ENCODE data around the gene CLEC18A.

The CLEC18A gene

DNA sequence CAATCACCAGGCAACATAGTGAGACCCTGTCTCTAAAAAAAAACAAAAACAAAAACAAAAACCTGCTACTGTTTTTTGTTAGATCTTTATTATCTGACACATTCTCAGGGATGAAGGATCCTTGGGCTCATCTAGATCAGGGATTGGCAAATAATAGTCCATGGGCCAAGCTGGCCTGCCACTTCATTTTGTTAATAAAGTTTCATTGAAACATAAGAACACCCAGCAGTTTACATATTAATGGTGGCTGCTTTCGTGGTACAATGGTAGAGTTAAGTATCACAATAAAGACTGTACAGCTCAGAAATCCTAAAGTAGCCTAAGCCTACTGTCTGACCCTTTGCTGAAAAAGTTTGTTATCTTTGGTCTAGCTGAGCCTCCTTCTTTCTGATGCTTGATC is 32.9 kb upstream of the CLEC18A start:
- Histone ChIP-seq H3K4me3 (ENCODE audit: low read depth in 1 of 2, low read length in 2 of 2) (no peak overlapping the region), H3K9me3 (ENCODE audit: low read length) (no peaks in the 10 kb centered on the region), H3K9ac (ENCODE audit: low read length) (no peak overlapping the region), H3K4me1 (ENCODE audit: insufficient read depth, low read length) (peaks cover 4% of the 10 kb centered on the region), H3K27me3 (ENCODE audit: control insufficient read depth in 1 of 2, insufficient read depth in 2 of 2, low read length in 2 of 2) (no peaks in the 10 kb centered on the region), H3K27ac (ENCODE audit: low read depth, low read length) (no peak overlapping the region), H3K36me3 (ENCODE audit: insufficient read depth, low read length) (no peaks in the 10 kb centered on the region)

DNA sequence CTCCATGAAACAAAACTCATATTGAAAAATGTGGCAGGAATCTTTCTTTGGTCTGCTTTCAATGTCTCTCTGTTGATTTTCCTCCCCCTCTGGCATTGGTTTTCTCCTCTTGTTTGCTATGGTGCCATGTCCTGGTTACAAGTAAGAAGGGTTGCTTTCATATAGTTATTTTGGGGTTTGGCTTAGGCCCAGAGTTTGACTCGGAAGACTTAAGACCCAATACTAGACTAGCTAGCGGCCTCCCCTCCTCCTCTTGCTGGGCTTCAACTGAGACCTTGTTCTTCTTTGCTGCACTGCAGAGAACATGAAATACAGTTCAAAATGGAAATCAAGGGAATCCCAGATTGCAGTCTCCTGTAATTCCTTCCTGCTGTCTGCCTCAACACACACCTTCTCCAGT is 30.0 kb upstream of the CLEC18A start:
- H3K4me3 ChIP-seq (ENCODE audit: low read depth in 1 of 2, low read length in 2 of 2), result no peak overlapping the region
- no peak overlapping the region for H3K9ac ChIP-seq (ENCODE audit: low read length)
- H3K27me3 ChIP-seq (ENCODE audit: control insufficient read depth in 1 of 2, insufficient read depth in 2 of 2, low read length in 2 of 2), result no peaks in the 10 kb centered on the region
- peaks cover 1% of the 10 kb centered on the region for H3K36me3 ChIP-seq (ENCODE audit: insufficient read depth, low read length)
- H3K9me3 ChIP-seq (ENCODE audit: low read length), result no peaks in the 10 kb centered on the region
- H3K27ac ChIP-seq (ENCODE audit: low read depth, low read length), result no peak overlapping the region
- peaks cover 13% of the 10 kb centered on the region for H3K4me1 ChIP-seq (ENCODE audit: insufficient read depth, low read length)

DNA sequence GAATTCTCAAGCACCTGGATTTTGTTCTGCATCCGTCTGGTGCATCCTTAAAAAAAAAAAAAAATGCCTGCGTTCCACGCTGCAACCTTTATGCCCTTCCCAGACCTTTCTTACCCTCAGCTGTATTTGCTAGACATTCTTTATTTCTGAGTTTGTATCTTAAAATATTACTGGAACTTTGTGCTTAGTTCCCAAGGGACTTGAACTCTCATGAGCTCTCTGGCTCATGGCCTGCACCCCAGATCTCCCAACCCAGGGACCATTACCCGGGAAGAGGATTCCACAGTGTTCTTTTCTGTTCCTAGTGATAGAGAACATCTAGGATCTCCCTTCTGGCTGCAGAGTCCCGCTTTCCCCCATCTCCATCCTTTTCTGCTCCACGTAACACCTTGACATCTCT is 28.9 kb upstream of the CLEC18A start:
- Histone ChIP-seq H3K27ac (ENCODE audit: low read depth, low read length) (no peak overlapping the region), H3K36me3 (ENCODE audit: insufficient read depth, low read length) (peaks cover 6% of the 10 kb centered on the region), H3K4me1 (ENCODE audit: insufficient read depth, low read length) (peaks cover 21% of the 10 kb centered on the region), H3K9ac (ENCODE audit: low read length) (no peak overlapping the region), H3K4me3 (ENCODE audit: low read depth in 1 of 2, low read length in 2 of 2) (no peak overlapping the region), H3K9me3 (ENCODE audit: low read length) (no peaks in the 10 kb centered on the region), H3K27me3 (ENCODE audit: control insufficient read depth in 1 of 2, insufficient read depth in 2 of 2, low read length in 2 of 2) (no peaks in the 10 kb centered on the region)

DNA sequence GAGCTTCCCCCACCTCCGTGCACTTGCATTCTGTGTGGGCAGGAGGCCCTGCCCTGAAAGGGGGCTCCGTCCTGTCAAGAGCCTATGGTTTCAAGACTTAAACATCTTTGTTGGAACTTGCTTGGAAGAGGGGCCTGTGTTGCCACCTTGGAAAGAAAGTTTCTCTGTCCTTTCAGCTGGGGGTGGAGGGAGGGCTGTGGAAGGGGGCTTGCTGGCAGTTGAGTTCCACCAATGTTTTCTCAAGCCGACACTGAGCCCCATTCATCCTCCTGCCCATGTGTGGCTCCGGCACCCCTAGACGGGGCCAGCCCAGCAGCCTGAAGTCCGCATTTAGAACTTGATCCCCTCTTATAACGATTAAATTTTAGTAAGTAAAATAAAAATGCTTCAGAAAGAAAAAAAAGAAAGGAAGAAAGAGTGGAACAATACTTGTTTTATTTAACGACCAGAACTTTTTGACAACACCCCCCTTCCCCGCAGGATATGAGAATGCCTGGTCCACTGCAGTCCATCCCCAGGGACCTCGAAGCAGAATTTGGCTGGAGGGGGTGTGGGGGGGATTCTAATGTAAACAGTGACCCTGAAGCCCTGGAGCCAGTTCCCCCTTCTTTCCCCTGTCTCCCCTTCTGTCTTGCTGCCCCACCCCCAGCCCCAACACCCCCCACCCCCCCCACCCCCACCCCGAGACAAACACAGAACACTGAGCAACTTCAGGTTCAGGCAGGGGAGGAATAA is 26.9 kb upstream of the CLEC18A start:
- Histone ChIP-seq H3K4me3 (ENCODE audit: low read depth in 1 of 2, low read length in 2 of 2) (no peak overlapping the region), H3K36me3 (ENCODE audit: insufficient read depth, low read length) (peaks cover 7% of the 10 kb centered on the region), H3K4me1 (ENCODE audit: insufficient read depth, low read length) (peaks cover 21% of the 10 kb centered on the region), H3K9me3 (ENCODE audit: low read length) (no peaks in the 10 kb centered on the region), H3K27me3 (ENCODE audit: control insufficient read depth in 1 of 2, insufficient read depth in 2 of 2, low read length in 2 of 2) (no peaks in the 10 kb centered on the region), H3K9ac (ENCODE audit: low read length) (no peak overlapping the region), H3K27ac (ENCODE audit: low read depth, low read length) (no peak overlapping the region)

DNA sequence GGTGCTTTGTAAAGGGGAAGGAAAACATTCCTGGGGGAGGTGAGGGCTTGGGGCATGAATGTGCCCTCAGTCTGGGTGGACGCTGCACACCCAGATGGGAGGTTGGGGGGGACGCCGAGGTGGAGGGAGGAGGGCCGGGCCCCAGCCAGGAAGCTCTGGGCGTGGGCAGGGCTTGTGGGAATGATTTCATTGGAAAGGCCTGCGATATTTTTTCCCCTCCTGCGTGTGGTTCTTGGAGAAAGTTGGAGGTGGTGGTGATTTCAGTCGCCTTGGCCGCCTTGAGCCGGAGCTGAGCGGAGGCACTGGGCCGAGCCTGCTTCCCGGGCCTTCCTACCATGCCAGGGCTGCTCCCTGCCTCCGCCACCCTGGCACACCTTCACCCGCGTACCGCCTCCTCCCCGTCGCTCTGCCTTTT is 26.4 kb upstream of the CLEC18A start:
- peaks cover 21% of the 10 kb centered on the region for H3K4me1 ChIP-seq (ENCODE audit: insufficient read depth, low read length)

DNA sequence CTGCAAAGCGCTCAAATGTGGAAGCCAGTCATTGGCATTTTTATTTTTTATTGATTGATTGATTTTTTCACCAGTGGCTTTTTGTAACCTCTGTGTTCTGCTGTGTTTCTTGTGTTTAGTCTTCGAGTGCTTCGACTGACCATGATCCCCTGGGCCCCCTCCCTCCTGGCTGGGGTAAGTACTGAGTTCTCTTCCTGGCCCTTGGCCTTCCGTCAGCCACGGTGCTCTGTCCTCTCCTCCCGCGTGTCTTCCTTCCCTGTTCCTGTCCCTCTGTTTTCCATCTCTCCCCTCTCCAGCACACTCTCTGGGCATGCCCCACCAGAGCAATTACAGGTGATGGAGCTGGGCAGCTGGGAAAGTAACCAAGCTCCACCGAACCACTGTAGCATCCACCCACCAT is 25.8 kb upstream of the CLEC18A start:
- Histone ChIP-seq H3K36me3 (ENCODE audit: insufficient read depth, low read length) (peaks cover 18% of the 10 kb centered on the region), H3K4me3 (ENCODE audit: low read depth in 1 of 2, low read length in 2 of 2) (peak overlapping the region in 1 of 2 donors; percentile 20), H3K27ac (ENCODE audit: low read depth, low read length) (no peak overlapping the region), H3K27me3 (ENCODE audit: control insufficient read depth in 1 of 2, insufficient read depth in 2 of 2, low read length in 2 of 2) (no peaks in the 10 kb centered on the region), H3K9me3 (ENCODE audit: low read length) (no peaks in the 10 kb centered on the region), H3K4me1 (ENCODE audit: insufficient read depth, low read length) (peaks cover 21% of the 10 kb centered on the region), H3K9ac (ENCODE audit: low read length) (no peak overlapping the region)

More for the DNA sequence above, 26.4 kb upstream of the CLEC18A start:
- H3K27me3 ChIP-seq (ENCODE audit: control insufficient read depth in 1 of 2, insufficient read depth in 2 of 2, low read length in 2 of 2), result no peaks in the 10 kb centered on the region
- no peak overlapping the region for H3K9ac ChIP-seq (ENCODE audit: low read length)
- H3K27ac ChIP-seq (ENCODE audit: low read depth, low read length), result peak overlapping the region; percentile 38
- peak overlapping the region in 1 of 2 donors; percentile 20 for H3K4me3 ChIP-seq (ENCODE audit: low read depth in 1 of 2, low read length in 2 of 2)
- peaks cover 13% of the 10 kb centered on the region for H3K36me3 ChIP-seq (ENCODE audit: insufficient read depth, low read length)
- H3K9me3 ChIP-seq (ENCODE audit: low read length), result no peaks in the 10 kb centered on the region

DNA sequence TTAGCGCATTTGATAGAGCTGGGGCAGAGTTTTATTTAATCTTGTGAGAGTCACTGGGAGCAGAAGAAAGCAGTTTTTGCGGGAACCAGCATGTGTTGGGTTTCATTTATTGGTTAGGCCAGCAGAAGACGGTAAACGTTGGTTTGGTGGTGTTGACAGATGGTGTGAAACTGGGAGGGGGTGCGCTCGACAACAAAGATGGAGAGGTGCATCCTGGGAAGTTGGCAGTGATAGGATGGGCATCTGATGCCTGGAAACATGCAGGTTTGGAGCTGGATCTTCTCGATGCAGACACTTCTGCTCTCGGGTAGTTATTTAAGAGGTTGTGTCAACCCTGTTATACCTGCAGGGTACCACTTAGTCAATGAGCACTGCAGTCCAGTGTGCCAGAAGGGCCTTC is 24.9 kb upstream of the CLEC18A start:
- Histone ChIP-seq H3K4me3 (ENCODE audit: low read depth in 1 of 2, low read length in 2 of 2) (no peak overlapping the region), H3K9me3 (ENCODE audit: low read length) (no peaks in the 10 kb centered on the region), H3K4me1 (ENCODE audit: insufficient read depth, low read length) (peaks cover 18% of the 10 kb centered on the region), H3K27ac (ENCODE audit: low read depth, low read length) (no peak overlapping the region), H3K9ac (ENCODE audit: low read length) (no peak overlapping the region), H3K36me3 (ENCODE audit: insufficient read depth, low read length) (peaks cover 21% of the 10 kb centered on the region), H3K27me3 (ENCODE audit: control insufficient read depth in 1 of 2, insufficient read depth in 2 of 2, low read length in 2 of 2) (no peaks in the 10 kb centered on the region)

DNA sequence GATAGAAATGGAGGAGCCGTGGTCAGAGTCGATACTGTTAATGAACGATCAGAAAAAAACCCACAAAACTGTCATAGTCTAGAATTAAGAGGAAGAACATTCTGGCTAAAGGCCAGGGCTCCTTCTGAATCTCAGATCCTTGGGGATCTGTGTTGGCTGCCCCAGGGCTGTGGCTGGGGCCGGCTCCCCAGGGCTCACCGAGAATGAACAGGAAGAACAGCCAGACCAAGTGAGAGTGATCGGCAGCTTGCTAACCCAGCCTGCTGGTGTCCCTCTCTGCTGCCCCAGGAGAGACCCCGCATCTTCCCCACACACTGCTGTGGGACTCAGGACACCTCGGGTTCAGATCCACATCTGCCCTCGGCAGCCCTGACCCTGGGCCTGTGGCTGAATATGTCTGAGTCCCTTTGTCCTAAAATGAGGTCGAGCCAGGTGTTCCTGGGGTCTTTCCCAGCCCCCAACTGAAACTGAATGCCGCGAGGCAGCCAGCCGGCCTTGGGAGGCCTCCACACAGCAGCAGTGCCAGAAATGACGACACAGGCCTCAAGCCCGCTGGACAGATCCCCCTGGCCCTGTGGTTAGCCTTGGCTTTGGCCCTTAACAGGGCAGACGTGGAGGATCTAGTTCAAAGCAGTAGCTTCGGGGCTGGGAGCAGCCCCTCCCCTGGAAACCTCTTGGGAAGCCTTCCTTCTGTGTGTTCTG is 23.9 kb upstream of the CLEC18A start:
- H3K27ac ChIP-seq (ENCODE audit: low read depth, low read length), result no peak overlapping the region
- no peak overlapping the region for H3K4me3 ChIP-seq (ENCODE audit: low read depth in 1 of 2, low read length in 2 of 2)

DNA sequence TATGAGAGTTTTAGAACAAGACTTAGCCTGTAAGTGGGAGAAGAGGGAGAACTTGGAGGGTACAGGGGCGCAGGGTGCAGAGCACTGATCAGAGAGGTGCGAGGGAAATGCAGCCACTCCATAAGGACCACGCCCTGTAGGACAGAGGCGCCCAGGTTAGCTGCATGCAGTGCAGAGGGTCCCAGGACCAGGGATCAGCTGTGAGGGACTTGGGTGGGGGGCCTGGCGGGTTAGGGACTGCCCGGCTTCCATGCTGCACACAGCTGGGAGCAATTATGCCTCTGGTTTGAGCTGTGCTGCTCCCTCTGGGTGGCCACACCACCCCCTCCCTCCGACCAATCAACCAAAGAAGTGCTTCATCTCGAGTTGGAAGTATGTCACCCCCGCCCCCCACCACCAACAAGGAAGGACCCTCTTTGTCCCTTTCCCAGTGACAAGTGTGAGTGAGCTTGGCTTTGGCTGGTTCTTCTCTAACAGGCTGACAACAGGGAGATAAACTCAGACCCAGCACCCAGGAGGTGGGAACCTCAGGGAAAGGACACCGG is 22.2 kb upstream of the CLEC18A start:
- H3K27me3 ChIP-seq (ENCODE audit: control insufficient read depth in 1 of 2, insufficient read depth in 2 of 2, low read length in 2 of 2), result no peaks in the 10 kb centered on the region
- H3K4me1 ChIP-seq (ENCODE audit: insufficient read depth, low read length), result peaks cover 17% of the 10 kb centered on the region
- no peak overlapping the region for H3K27ac ChIP-seq (ENCODE audit: low read depth, low read length)
- H3K9ac ChIP-seq (ENCODE audit: low read length), result no peak overlapping the region
- no peak overlapping the region for H3K4me3 ChIP-seq (ENCODE audit: low read depth in 1 of 2, low read length in 2 of 2)
- no peaks in the 10 kb centered on the region for H3K9me3 ChIP-seq (ENCODE audit: low read length)
- H3K36me3 ChIP-seq (ENCODE audit: insufficient read depth, low read length), result peaks cover 46% of the 10 kb centered on the region

More for the DNA sequence above, 23.9 kb upstream of the CLEC18A start:
- Histone ChIP-seq H3K9me3 (ENCODE audit: low read length) (no peaks in the 10 kb centered on the region), H3K4me1 (ENCODE audit: insufficient read depth, low read length) (peaks cover 17% of the 10 kb centered on the region), H3K27me3 (ENCODE audit: control insufficient read depth in 1 of 2, insufficient read depth in 2 of 2, low read length in 2 of 2) (no peaks in the 10 kb centered on the region), H3K36me3 (ENCODE audit: insufficient read depth, low read length) (peaks cover 30% of the 10 kb centered on the region), H3K9ac (ENCODE audit: low read length) (no peak overlapping the region)

DNA sequence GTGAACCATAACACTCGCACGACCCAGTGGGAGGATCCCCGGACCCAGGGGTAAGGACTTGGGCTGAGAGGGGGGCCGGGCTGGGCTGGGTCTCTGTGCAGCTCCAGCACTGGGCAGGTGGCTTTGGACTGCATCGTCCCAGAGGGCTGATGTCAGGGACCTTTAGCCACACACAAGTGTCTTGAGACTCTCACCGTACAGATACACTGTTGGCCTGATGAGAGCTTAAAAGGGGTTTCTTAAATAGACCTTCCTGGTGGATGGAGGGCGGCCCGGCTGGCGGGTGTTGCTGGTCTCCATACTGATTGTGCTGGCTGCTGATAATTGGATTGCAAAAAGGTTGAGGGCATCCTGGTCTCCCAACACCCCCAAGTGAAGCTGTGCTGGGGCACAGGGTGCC is 21.7 kb upstream of the CLEC18A start:
- Histone ChIP-seq H3K27me3 (ENCODE audit: control insufficient read depth in 1 of 2, insufficient read depth in 2 of 2, low read length in 2 of 2) (no peaks in the 10 kb centered on the region), H3K4me3 (ENCODE audit: low read depth in 1 of 2, low read length in 2 of 2) (no peak overlapping the region), H3K36me3 (ENCODE audit: insufficient read depth, low read length) (peaks cover 46% of the 10 kb centered on the region), H3K9me3 (ENCODE audit: low read length) (no peaks in the 10 kb centered on the region), H3K27ac (ENCODE audit: low read depth, low read length) (no peak overlapping the region), H3K4me1 (ENCODE audit: insufficient read depth, low read length) (peaks cover 17% of the 10 kb centered on the region), H3K9ac (ENCODE audit: low read length) (no peak overlapping the region)

DNA sequence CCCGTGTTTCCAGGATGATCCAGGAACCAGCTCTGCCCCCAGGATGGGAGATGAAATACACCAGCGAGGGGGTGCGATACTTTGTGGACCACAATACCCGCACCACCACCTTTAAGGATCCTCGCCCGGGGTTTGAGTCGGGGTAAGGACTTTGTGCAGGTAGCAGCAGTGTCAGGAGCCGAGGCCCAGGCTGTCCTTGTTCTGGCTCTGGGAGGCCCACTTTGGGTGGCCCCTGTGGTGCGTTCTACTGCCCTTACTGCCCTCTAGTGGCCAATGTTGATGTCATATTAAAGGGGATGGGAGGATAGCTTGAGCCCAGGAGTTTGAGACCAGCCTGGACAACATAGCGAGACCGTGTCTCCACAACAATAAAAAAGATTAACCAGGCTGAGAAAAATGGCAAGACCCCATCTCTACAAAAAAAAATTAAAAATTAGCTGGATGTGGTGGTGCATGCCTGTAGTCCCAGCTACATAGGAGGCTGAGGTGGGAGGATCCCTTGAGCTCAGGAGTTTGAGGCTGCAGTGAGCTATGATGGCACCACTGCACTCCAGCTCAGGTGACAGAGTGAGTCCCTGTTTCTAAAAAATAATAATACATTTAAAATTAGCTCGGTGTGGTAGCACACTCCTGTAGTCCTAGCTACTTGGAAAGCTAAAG is 20.9 kb upstream of the CLEC18A start:
- Histone ChIP-seq H3K27me3 (ENCODE audit: control insufficient read depth in 1 of 2, insufficient read depth in 2 of 2, low read length in 2 of 2) (no peaks in the 10 kb centered on the region), H3K36me3 (ENCODE audit: insufficient read depth, low read length) (peaks cover 49% of the 10 kb centered on the region), H3K9me3 (ENCODE audit: low read length) (no peaks in the 10 kb centered on the region), H3K4me3 (ENCODE audit: low read depth in 1 of 2, low read length in 2 of 2) (no peak overlapping the region), H3K4me1 (ENCODE audit: insufficient read depth, low read length) (peaks cover 16% of the 10 kb centered on the region), H3K9ac (ENCODE audit: low read length) (no peak overlapping the region), H3K27ac (ENCODE audit: low read depth, low read length) (no peak overlapping the region)
